ENCODE results near the gene BCL2. TPM values are rescaled to one million over a fixed set of nuclear protein-coding genes. Genes with fewer than 3 reads are reported as not detected.

Gene BCL2
- total RNA-seq, 1 experiment from 2014 or later = 2.5 TPM

DNA sequence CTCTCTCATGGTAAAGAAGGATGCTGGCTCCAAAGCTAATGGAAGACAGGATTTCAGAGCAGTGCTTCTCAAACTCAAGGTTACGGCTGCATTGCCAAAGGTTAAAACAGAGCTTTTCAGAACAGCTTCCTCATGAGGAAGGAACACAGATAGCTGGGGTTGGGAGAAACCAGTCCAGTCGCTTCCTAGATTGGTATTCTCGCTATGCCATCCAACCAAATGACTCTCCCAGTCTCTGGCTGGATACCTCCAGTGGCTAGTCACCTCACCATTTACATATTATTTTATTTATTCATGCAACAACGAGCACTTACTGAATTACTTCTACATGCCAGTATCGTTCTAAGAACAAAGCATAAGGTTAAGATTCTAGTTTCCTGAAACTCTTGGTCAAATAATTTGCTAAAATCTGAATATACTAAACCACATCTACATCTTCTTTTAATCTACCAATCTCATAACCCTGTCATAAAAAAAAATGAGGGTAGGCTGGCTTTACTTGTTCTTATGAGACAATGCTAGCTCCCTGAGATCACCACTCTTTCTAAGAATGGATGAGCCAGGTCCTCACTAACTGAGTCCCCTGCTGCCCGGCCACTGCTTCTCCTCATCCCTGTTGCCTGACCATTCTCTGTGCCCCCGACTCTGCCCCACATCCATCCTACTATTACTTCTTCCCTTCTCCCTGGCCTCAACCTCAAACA, 27.1 kb upstream of the BCL2 start:
- Histone ChIP-seq H3K27ac (ENCODE audit: low read depth, low read length) (no peak overlapping the region), H3K4me1 (ENCODE audit: control insufficient read depth in 1 of 2, insufficient read depth in 2 of 2, low read length in 2 of 2) (no peaks in the 10 kb centered on the region), H3K79me2 (ENCODE audit: insufficient read depth, low read length) (no peaks in the 10 kb centered on the region), H3K9ac (ENCODE audit: low read length) (no peak overlapping the region), H4K20me1 (ENCODE audit: insufficient read depth) (no peaks in the 10 kb centered on the region), H3K27me3 (ENCODE audit: insufficient read depth, low read length) (no peaks in the 10 kb centered on the region), H3K9me3 (ENCODE audit: control insufficient read depth in 1 of 2, insufficient read depth in 1 of 2, low read depth in 1 of 2, low read length in 2 of 2) (no peaks in the 10 kb centered on the region), H2AFZ (ENCODE audit: low read depth, low read length, poor library complexity, severe bottlenecking) (no peak overlapping the region), H3K4me2 (ENCODE audit: low read length) (no peak overlapping the region), H3K9me2 (ENCODE audit: insufficient read depth) (no peaks in the 10 kb centered on the region), H3K4me3 (replicated peaks in 1 of 2; ENCODE audit: low read depth in 1 of 2, low read length in 2 of 2) (no peak overlapping the region), H3K36me3 (ENCODE audit: control insufficient read depth in 1 of 2, insufficient read depth in 2 of 2, low read length in 2 of 2) (peaks cover 27 to 28% of the 10 kb centered on the region in 2 experiments; a peak in 3 of 4 replicates)
- DNase-seq (ENCODE audit: low read depth, low spot score) (no peak), ATAC-seq (no peak)
- ChIA-PET RAD21 (ENCODE audit: low non-redundant PET in 1 of 2, low total read pairs in 2 of 2, uncharacterized antibody in 2 of 2, unreplicated experiment in 2 of 2) (no interaction called here), CTCF (no interaction called here), POLR2A (no interaction called here)
- intact Hi-C loops (cut with micrococcal nuclease) = loop anchor here (10.0 kb wide), 1 partner anchor 498 kb away; no protein-coding TSS in a partner anchor
- TF ChIP-seq, protein P1, sequence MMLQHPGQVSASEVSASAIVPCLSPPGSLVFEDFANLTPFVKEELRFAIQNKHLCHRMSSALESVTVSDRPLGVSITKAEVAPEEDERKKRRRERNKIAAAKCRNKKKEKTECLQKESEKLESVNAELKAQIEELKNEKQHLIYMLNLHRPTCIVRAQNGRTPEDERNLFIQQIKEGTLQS (IDR thresholded peaks at IDR 0.05) = no peak
- TF ChIP-seq POLR2AphosphoS5 (IDR thresholded peaks at IDR 0.05; ENCODE audit: low read depth, low read length) (no peak), ELF1 (IDR thresholded peaks at IDR 0.05; ENCODE audit: borderline replicate concordance, low read depth) (no peak), FOSL1 (IDR thresholded peaks at IDR 0.05; ENCODE audit: low read depth) (no peak), JUND (IDR thresholded peaks at IDR 0.05) (no peak), EGR1 (IDR thresholded peaks at IDR 0.05; ENCODE audit: low read depth) (no peak), CBX3 (IDR thresholded peaks at IDR 0.05; ENCODE audit: low read depth) (no peak), YY1 (IDR thresholded peaks at IDR 0.05; ENCODE audit: extremely low read depth, insufficient replicate concordance, low read depth, low read length) (no peak), SRF (IDR thresholded peaks at IDR 0.05; ENCODE audit: low read depth) (no peak), POLR2A (IDR thresholded peaks at IDR 0.05; ENCODE audit: borderline replicate concordance, extremely low read depth, insufficient read depth, insufficient read length) (no peak), ZFX (IDR thresholded peaks at IDR 0.05) (no peak), SIN3A (IDR thresholded peaks at IDR 0.05; ENCODE audit: low read depth) (no peak)
- TF ChIP-seq, protein P2, sequence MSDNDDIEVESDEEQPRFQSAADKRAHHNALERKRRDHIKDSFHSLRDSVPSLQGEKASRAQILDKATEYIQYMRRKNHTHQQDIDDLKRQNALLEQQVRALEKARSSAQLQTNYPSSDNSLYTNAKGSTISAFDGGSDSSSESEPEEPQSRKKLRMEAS (IDR thresholded peaks at IDR 0.05) = no peak
- no TSS peak for BruUV-seq (replicated peaks)
